ENCODE measurements around the gene TBC1D22A.
"Not testable (repeated sequence)": the region's sequence is repeated elsewhere in the genome, so short reads cannot be mapped to it uniquely, and the experiment has no call there.

TBC1D22A gene

DNA sequence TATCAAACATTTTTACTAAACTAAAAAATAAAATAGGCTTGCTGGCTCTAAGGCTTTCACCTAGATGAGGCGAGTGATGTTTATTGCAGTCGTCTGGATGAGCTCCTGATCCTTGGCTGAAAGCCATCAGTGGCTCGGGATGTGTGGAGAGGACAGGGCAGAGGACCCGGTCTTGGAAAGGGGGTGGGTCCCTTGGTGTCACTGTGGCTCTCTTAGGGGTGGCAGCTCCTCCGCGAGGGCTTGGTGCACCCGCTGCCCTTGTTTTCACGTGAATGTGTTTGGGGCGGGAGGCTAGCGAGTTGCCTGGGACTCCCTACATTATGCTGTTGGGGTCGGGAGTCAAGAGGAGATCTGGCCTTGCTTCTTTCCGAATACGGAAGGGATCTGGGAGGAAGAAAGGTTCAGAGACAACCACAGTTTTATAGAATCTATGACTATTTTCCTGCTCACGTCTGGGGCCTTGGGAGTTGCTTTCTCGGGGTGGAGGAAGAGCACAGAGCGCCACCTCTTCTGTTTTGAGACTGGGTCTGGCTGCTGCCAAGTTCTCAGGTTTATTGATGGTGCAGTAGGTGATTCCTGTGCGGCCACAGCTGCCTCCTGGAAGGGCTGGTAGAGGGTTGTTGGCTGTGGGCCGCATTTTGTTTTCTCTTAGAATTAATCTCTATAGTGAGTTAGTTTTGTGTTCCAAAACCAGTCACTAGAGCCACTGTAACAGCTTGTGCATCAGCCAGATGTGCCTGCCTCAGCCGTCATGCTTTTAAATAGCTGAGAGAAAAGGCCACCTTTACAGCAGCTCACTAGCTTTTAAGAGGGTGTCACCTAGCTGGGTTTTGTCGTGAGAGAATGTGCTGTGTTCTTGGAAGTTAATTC is 12.8 kb downstream of the TBC1D22A start:
- FAIRE-seq: no peak

DNA sequence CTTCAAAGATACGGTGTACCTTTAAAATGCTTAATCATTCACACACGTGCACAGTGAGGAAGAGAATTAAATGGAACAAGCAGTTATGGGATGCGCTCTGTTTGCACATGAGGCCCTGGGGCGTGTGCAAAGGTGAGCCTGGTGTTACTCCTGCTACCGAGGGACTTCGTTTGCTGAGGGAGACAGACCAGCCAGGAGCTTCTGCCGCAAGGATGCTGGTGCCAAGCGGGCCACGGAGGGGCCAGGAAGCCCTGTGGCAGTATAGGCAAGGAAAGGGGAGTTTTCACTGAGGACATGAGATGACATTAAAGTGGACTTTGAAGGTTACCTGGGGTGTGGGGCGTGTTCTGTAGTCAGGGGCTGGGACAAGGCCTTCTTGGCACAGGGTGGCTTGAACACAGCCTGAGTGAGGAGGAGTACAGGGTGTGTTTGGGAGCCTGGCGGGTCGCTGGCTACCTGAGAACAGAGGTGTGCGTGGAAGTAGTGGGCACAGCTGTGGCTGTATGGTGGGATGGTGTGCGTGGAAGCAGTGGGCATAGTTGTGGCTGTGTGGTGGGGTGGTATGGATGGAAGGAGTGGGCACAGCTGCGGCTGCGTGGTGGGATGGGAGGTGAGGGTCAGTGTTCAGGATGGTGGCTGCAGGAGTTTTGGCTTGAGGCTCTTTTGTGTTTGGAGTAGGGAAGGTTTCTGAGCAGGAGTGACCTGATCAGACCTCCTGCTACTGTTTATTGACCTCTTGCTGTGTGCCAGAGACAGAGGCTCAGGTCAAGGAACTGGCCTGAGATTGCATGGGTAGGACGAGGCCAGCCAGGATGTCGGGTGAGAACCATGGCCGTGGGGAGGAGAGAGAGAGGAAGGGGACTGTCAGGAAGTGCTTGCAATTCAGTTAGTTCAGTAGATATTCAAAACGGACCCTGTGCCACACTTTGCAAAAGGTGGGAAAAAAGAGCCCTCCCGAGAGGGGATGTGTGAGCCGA is 13.7 kb downstream of the TBC1D22A start:
- FAIRE-seq: no peak

DNA sequence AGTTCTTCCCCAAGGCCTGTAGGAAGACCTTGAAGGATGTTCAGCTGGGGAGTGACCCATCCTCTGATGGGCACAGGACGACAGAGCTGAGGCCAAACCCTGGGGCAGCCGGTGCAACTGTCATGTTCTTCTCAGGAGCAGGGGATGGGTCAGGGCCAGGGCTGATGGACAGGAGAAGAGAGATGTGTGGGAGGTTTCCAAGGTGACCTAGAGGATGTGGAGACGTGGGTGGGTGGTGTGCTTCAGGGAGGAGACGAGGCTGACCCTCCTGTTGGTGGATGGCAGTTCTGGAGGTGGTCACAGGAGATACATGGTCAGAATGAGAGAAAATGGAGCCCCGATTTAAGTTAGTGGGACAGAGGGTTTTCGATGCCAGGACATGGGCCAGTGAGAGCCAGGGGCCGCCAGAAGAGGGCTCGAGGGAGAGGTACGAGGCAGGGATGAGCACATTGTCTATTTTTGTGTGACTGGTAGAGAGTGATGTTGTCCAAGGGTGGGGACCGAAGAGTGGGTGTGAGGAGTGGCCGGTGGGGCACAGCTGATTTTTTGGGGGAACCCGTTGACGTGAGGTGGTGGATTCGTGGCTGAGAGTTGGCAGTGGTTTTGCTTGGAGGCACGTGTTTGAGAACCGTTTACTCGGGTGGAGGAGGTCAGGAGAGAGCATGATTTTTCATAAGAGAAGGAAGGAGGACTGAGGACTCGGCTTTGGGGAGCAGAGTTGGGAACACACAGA is 14.6 kb downstream of the TBC1D22A start:
- no peak for FAIRE-seq

DNA sequence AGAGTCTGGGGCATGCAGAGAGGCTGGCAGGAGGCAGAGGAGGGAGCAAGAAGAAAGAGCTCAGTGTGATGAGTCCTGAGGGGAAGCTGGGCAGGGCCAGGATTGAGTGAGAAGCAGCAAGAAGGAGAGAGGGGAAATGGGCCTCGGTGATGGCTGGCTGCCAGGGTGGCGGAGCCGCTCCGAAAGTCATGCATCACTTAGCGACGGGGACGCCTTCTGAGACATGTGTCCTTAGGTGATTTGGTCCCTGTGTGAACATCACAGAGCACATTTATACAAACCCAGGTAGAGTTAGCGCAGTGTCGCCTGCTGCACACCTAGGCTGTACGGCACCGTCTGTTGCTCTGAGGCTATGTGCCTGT is 15.1 kb downstream of the TBC1D22A start:
- no peak for FAIRE-seq

DNA sequence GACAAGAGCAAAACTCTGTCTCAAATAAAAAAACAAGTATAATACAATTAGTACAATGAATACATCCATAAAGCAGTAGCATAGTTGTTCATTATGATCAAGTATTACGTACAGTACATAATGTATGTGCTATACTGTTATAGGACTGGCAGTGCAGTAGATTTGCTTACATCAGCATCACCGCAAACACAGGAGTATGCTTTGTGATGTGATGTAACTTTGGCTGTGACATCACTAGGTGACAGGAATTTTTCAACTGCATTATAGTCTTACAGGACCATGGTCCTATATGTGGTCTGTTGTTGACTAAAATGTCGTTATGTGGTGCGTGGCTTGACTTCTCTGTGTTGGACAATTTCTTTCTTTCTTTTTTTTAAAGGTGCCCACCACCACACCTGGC is 16.6 kb downstream of the TBC1D22A start:
- FAIRE-seq: no peak

DNA sequence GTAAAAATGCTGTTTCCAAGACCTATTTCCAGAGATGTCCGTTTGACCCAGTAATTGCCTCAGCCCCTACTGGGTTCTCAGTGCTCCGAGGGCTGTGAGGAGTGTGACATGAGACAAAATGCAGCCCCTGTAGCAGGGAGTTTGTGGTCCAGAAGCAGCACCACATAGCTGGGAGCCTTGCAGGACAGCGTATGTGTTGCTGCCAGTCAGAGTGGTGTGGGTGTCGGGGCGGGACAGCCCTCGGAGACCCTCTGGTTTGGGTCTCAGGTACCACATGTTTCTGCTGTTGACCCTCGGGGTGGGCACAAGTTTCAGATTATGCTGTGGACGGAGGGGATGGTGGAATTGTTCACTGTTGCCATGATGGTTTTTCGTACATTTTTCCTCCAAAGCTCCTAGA is 17.2 kb downstream of the TBC1D22A start:
- no peak for FAIRE-seq

DNA sequence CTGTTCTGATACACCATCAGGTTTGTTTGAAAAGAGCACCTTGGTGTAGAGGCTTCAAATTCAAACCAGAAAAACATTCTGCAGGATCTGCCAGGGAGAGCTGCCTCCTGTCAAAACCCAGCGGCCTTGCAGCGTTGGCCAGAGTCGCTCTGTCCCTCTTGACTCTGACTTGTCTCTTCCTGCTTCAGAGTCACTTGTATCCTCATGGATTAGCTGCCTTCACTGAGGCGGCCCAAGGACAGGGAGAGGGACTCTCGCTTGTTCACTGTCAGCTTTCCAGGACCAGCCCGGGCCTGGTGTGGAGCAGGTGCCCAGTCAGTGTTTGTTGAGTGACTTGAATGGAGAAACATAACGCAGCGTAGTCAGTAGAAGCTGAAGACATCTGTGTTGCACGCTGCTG is 18.0 kb downstream of the TBC1D22A start:
- no peak for FAIRE-seq

DNA sequence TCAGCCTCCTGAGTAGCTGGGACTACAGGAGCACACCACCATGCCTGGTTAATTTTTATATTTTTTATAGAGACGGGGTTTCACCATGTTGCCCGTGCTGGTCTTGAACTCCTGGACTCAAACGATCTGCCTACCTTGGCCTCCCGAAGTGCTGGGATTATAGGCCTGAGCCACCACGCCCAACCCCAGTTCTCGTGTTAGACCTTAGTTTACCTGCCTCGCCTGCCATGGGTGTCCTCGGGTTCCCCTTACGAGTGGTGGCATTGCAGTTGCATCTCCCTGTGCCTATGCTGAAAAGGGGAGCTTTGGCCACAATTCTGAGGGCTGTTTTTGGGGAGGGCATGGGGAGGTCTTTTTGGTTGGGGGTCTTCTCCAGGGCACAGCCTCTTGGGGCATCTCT is 18.8 kb downstream of the TBC1D22A start:
- no peak for FAIRE-seq

DNA sequence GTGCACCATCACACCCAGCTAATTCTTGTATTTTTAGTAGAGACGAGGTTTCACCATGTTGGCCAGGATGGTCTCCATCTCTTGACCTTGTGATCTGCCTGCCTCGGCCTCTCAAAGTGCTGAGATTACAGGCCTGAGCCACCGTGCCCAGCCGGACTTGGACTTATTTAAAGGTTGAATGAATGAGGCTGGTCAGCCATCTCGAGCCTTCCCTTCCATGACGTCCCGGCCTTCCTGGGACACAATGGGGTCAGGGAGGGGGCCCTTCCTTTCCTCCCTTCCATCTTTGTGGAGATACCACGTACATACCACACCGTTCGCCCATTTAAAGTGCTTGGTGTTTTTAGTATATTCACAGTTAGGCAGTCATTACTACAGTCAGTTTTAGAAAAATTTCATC is 19.8 kb downstream of the TBC1D22A start:
- FAIRE-seq: not testable (repeated sequence)

DNA sequence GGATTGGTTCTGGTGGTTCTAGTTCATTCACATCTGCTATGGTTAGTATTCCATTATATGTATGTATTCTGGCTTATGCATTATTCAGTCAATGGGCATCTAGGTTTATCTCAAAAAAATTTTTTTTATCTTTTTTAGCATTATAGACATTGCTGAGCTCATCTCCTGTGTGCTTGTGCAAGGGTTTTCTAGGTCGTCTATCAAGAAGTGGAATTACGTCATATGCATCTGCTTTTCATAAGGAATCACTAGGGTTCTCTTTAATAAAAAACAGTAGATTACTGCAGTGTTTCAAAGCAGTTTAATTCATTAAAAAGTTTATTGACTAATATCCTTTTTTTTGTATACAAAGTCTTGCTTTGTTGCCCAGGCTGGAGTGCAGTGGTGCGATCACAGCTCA is 21.3 kb downstream of the TBC1D22A start:
- no peak for FAIRE-seq

DNA sequence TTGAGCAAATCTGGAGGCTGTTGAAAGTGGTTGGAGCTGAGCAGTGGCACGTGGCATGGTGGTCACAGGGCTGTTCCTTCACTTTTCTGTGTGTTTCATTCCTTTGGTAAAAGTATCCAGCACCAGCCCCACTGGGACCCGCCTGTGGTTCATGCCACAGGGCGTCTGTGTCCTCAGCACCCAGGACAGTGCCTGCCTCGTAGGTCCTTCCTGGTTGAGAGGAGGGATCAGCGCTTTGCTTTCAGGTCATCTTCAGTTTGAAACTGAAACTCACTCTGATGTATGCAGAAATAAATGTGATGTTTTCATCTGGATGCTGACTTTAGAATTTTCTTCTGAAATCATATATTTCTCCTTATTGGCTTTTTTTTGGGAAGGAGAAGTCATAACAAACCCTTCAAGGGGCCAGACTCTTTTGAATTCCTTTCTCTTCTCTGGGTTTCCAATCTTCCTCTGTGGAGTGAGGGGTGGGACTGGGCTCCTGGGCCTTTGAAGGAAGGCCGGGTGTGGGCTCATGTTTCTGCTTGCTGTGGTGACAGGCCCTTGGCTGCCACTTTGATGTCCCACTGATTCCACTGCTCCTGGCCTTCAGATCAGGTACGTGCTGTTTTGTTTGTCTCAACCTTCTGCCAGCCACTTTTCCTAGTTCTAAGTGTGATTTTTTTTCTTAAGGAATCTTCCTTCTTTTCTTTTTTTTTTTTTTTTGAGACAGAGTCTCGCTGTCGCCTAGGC is 26.2 kb downstream of the TBC1D22A start:
- no peak for FAIRE-seq

DNA sequence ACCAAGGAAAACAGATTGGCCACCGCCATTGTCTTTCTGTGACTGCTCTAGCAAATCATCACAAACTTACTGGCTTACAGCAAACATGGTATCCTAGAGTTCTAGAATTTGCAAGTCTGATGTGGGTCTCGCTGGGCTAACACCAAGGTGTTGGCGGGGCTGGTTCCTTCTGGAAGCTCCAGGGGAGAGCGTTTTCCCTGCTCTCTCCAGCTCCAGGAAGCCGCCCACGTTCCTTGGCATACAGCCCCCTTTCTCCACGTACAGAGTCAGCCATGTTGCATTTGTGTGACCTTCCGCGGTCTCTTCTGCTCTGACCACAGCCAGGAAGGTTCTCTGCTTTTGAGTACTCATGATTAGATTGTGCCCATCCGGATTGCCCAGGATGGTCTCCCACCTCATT is 27.5 kb downstream of the TBC1D22A start:
- no peak for FAIRE-seq

DNA sequence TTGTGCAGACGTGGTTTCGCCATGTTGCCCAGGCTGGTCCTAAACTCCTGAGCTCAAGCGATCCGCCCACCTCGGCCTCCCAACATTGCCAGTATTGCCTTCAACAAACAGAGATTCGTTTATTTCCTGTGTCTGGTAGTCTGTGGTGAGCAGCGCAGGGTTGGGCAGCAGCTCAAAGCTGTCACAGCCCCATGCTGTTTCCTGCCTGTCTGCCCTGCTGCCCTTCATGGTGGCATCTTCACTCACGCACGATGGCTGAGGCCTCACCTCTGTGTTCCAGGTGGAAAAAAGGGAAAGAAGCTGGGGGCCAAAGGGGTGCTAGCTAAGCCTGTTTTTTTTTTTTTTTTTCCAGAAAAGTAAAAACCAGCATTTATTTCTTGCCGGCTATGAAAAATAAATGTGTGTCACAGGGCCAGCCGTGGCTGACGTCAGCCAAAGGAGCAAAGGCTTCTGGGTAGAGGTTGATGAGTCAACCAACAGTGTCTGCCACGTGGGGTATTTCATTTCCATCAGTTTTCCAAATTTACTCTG is 28.8 kb downstream of the TBC1D22A start:
- no peak for FAIRE-seq

DNA sequence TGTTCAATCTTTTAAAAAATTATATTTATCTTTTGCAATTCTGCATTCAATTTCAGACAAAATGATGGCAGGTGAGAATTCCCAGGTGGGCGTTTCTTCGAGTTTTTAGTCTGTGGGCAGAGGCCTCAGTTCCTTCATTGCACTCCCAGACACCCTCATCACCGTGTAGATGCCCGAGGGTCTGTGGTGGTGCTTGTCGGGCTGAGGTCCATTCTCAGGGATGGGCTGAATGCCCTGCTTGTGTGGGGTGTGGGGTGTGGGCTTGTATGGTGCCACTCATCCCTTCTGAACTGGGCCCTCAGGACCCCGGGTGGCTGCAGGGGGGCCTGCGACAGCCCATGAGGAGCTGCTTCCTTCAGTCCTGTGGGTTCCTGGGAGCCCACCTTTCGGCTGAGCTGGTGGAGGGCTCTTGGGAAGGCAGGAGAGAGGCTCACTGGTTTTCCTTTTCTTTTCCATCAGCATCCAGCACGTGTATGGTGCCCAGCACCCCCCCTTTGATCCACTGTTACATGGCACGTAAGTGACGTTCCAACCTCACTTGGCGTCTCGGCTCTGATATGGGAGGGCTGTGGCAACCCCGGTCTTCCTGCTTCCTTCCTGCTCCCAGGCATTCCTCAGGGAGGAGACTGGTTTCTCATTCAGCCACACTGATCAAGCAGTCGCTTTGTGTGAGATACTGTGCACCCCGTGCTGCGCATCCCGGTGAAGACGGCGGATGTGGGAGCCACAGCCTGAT is 29.8 kb downstream of the TBC1D22A start:
- FAIRE-seq: no peak

DNA sequence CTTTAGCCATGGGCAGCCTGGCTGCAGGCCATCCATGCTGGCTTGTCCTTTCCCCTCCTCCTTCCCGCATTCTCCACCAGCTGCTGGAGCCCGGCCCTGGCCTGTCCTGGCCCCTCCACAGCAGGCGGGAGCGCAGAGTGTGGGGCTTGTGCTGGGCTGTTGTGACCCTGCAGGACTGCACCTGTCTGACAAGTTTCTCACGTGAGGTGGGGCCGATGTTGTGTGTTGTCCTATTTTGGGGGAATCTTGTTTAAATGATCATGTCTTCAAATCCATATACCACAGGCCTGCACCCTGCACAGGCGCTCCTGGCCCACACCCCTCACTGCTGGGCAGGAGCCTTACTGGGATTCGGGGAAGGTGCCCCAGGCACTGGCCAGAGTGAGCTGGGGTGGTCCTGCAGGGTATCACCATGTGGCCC is 30.4 kb downstream of the TBC1D22A start:
- no peak for FAIRE-seq

DNA sequence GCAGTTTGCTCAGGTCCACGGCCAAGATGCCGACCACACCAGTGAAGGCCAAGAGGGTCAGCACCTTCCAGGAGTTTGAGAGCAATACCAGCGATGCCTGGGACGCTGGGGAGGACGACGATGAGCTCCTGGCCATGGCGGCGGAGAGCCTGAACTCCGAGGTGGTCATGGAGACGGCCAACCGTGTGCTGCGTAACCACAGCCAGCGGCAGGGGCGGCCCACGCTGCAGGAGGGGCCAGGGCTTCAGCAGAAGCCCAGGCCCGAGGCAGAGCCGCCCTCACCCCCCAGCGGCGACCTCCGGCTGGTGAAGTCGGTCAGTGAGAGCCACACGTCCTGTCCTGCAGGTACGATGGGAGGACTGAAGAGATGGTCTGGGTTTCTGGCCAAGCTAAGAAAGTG is 31.0 kb downstream of the TBC1D22A start:
- FAIRE-seq: no peak

DNA sequence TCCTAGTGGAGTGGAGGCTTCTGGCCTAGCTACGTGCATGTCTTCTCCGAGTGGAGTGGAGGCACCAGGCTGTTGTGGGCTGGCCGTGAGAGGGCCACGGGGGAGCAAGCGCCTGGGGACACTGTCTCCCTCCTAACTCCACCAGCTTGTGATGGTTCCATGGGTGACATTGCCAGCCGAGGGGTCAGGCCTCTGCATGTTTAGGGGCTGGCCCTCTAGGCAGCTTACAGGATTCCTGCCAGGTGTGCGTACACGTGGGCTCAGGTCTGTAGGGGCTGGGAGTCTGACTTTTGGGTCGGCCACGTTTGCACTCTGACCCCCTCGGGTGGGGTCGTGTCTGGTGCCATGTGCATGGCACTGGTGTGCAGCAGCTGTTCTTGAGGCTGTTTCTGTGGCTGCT is 31.6 kb downstream of the TBC1D22A start:
- no peak for FAIRE-seq

DNA sequence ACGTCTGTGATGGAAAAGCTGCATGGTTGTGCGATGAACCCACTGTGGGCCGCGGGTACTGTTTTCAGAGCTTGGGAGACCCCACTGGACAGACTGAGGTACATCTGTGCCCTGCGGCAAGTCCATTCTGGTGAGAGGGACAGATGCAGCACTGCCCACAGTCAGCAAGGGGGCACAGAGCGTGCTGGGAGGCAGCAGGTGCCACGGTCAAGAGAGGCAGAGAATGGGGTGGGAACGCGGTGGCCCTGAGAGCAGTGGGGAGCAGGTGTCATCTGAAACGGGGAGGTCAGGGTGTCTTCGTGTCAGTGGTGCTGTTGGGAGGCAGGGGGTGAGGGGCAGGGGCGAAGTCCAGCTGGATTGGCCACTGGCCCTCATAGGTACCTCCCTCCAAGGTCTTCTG is 32.0 kb downstream of the TBC1D22A start:
- FAIRE-seq: no peak

DNA sequence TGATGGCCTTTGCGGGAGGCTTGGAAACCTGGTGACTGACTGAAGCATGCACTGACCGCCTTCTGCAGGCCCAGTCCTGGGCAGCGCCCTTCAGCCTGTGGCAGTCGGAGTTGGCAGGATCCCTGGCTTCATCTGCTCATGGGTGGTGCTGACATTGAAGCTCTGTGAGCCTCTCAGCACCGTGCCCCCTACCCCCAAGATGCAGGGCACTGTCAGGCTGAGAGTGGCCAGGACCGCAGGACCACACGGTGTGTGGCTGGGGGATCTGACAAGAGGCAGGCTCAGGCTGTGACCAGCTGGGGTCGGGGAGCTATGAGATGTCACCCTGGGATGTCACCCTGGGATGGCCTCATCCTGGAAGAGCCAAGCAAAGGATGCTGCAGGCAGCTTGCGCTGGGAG is 32.7 kb downstream of the TBC1D22A start:
- no peak for FAIRE-seq

DNA sequence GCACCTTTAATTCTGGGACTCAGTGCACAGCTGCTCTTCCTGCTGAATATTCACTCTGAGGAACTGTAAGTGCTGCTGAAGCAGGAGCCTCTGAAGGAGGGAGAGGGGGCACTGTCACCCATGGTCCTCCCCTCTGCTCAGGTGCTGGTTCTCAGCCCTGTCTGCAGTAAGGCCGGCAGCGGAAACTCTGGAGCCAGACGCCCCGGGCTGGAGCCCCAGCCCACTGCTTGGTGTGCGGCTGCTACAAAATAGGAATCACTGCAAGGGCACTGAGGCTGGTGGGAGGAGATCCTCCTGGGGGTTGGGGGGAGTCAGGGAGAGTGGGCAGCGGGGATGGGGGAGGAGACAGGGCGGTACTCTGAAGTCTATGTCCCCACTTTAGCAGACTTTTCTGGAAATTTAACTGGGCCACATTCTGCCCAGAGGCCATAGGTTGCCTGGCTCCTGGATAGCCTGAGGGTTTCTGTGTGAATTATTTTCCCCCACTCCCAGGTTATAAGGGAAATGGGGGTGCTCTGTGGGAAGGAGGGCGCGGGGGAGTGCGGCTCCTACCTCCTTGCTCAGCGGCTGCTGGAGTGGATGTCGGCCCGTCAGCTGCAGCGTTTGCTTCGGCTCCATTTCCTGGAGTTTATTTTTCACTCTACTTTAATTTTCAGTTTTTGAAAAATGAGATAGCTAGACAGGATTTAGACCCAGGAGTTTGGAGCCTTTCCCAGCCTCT is 33.6 kb downstream of the TBC1D22A start:
- FAIRE-seq: no peak

All from A204.1 (cell line).